Sigmoid colon (tissue), 4 donors: Measurements from ENCODE around the gene SCN4A.

Source experiments
- CTCF ChIP-seq, 4 experiments: fragments of 450-650 bp in 3 of 4; fragments of 200-600 bp in 1 of 4; IDR thresholded peaks; one replicate each; pipeline ENCODE4 v1.5.1; 2016 to 2019; ENCODE audit warnings: antibody characterized with exemption in 4 of 4, mild to moderate bottlenecking in 3 of 4, moderate library complexity in 2 of 4
- EP300 ChIP-seq, 4 donors: sonication (generic); formaldehyde crosslinking; IDR thresholded peaks; one replicate each; pipeline ENCODE4 v1.6.1; 2017; ENCODE audit warnings: antibody characterized with exemption in 4 of 4
- POLR2A ChIP-seq, 2 donors: fragments of 450-650 bp; IDR thresholded peaks; one replicate each; pipeline ENCODE4 v1.6.1; 2016; ENCODE audit warnings: antibody characterized with exemption in 2 of 2, mild to moderate bottlenecking in 2 of 2, moderate library complexity in 2 of 2
- POLR2AphosphoS5 ChIP-seq, 4 donors: sonication (generic); formaldehyde crosslinking; IDR thresholded peaks; one replicate each; pipeline ENCODE4 v1.6.1; 2017; ENCODE audit warnings: antibody characterized with exemption in 4 of 4

GRCh38 chr17:64006361-64007088 is 33.8 kb upstream of the SCN4A start:
- no peak for TF ChIP-seq CTCF (IDR thresholded peaks at IDR 0.05)
- no peak for TF ChIP-seq POLR2A (IDR thresholded peaks at IDR 0.05)
- peak in 3 of 4 donors; percentile 8 to 64 (median 46) for TF ChIP-seq POLR2AphosphoS5 (IDR thresholded peaks at IDR 0.05)
- peak in 1 of 4 donors; percentile 48 for TF ChIP-seq EP300 (IDR thresholded peaks at IDR 0.05)
